ENCODE results near the gene PAPLN.

PAPLN gene

GRCh38 chr14:73232984-73233383 lies 4.3 kb upstream of the PAPLN start:
- DNase-seq: no peak

DNA sequence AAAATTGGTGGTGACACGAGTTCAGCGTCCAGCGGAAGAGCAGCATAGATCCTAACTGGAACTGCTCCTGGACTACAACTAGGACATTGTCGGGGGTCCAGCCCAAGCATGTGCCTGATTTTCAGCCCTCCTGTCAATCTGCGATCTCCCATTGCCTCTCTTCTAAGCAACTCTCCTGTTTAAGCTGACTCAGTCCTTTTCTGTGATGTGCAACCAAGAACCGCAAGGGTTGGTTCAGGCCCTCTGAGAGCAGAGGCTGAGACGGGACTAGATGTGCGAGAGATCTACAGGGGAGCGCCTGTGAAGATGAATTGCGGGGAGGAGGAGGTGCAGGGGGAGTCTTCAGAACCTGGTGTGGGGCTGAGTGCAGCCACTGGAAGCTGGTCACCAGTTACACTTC lies 3.7 kb upstream of the PAPLN start:
- no peak for DNase-seq

- no peak for DNase-seq
Measured at GRCh38 chr14:73234029-73234428, 3.3 kb upstream of the PAPLN start.

GRCh38 chr14:73234586-73235394 lies 2.5 kb upstream of the PAPLN start:
- DNase-seq: no peak

DNA sequence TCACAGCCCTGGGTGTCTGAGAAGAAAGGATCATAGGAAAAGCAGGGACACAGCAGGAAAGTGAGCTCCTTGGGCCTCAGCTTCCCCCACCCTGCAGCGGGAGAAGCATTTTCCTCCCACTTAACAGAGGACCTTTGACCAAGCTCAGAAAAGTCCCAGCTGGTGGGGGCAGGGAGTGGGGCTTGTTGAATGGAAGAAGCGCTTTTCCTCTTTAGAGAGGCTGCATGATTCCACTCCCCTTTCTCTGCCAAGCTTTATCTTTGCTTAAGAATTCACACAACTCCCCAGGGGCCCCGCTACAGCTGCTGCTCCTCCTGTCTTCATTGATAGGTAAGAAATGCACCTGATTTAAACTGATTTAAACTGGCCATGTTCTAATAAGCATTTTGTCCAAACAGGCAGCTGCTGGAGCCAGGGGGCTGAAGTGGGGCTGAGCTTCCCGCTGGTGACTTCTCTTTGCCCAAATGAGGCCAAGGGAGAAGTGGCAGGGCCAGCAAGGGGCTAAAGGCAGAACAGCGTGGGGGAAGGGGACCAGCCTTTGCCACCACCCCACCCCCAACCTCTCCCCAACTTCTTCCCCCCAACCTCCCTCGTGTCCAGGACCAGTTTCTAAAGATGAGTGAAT lies 1.7 kb upstream of the PAPLN start:
- DNase-seq: no peak

DNA sequence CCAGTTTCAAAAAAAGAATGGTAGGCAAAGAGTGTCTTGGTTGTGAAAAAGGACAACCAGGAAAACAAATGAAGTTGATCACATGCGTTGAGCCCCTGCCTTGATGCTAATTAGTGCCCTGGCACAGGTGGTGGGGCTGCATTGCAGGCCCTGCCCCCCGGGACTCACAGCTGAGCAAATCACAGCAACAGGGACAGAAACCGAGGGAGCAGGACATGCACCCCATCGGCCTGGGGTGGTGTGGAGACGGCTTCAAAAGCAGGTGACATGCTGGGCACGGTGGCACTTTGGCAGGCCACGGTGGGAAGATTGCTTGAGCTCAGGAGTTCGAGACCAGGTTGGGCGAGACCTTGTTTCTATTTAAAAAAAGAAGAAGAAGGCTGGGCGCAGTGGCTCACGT lies 1.1 kb upstream of the PAPLN start:
- no peak for DNase-seq

GRCh38 chr14:73236752-73237218 lies 521 bp upstream of the PAPLN start:
- DNase-seq: no peak

DNA sequence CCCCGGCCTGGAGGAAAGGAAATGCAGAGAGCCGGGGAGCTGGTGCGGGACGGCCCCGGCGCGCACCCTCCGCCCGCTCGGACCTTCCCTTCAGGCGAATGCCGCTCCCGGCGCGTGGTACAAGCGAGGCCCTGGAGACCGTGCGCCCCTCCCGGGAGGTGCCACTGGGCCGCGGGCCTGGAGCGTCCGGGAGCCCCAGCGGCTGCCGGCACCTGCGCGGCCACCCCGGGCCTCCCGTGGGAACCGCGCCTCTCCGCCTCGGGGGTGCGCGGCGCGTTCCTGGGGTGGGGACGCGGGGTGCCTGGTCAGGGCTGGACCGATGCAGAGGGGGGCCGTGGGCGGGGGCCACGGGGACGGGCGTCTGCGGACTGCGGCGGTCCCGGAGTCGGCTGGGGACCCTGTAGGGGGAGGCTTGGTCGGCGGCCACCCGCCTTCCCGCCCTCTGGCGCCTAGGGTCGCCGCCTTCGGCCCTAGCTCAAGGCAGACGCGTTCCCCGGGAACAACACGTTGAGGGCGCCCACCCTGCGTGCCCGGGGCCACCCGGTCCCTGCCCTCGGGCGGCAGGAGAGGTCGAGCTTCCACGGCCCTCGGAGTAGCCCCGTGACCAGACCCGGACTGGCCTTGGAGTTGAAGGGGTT lies 599 bp downstream of the PAPLN start:
- DNase-seq: no peak

- DNase-seq: no peak
Measured at GRCh38 chr14:73238424-73238852, 1.1 kb downstream of the PAPLN start.

DNA sequence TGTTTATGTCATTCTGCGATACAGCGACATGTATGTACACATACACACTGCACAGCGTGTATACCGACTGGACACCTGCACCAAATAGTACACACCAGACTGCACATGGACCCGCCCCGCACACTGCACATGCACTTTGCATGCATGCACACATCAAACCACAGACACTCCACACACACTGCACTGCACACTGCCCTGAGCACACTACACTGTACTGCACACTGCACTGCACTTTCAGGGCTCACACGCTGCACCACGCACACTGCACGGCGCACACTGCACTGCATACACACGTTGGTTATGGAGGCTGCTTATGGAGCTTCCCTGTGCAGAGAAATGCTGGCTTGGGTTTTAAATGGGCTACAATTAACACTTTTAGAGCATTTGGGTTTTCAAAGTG lies 1.6 kb downstream of the PAPLN start:
- no peak for DNase-seq

GRCh38 chr14:73239393-73240241 lies 2.3 kb downstream of the PAPLN start:
- DNase-seq: no peak

GRCh38 chr14:73240816-73241480 lies 3.6 kb downstream of the PAPLN start:
- DNase-seq: no peak

DNA sequence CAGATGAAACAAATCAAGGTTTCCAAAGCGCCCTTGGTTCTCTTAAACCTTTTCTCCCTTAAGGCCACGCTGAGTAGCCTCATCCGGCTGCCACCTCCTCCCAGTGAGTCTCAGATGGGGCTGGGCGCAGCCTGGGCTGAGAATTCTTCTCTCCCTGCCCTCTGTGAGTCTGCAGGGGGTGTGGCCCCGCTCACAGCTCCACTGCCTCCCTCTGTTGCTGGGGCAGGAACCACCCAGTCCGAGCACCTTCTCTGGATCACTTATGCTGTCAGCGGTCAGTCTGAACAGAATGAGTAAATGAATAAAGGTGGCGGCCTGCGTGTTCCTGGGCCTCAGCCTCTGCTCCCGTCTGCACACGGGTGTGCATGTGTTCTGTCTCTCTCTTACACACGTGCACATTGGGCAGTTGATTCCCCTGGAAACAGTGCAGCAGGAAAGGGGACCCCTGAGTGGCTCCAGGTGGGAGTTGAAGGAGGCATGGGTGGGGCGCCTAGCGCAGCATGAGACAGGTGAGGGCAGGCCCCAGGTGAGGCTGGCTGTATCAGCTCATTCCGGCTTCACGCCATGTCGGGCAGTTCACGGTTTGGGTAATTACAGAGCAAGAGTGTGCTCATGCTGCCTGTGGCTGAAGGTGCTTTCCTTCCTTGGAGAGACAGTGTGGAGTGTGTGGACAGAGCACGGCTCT lies 4.3 kb downstream of the PAPLN start:
- no peak for DNase-seq

- DNase-seq: no peak
Measured at GRCh38 chr14:73242357-73242901, 5.1 kb downstream of the PAPLN start.

DNA sequence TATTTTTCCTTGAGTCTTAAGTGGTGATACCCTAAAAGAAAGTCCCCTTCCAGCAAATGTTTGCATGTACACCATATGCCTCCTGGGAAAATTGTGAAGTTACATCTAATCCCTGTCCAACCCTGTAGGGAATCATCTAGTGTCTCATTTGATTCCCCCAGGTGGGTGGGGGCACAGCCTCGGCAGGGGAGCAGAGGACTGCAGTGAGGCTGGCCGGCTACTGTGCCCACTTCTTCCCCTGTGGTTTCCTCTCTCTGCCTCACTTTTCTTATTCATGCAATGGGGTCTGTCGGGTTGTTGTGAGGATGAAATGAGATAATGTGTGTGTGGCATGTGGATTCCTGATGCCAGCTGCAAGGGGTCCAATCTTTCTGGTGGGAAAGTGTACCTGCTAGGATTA lies 6.0 kb downstream of the PAPLN start:
- no peak for DNase-seq

DNA sequence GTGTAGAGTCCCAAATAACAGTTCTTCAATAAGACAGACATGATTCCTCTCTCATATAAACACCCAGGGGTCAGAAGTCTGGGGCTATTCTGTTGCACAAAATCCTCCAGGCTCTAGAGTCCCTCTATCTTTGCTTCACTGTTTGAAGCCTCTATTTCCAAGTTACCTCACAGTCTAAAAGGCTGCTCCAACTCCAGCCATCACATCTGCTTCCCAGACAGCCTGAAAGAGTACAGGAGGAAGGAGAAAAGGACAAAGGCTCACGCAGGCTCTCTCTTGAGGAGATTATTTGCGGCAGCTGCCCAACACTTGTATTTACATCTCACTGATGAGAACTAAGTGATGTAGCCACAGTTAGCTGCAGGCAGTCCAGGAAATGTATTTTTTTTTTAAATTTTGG lies 6.4 kb downstream of the PAPLN start:
- no peak for DNase-seq

DNA sequence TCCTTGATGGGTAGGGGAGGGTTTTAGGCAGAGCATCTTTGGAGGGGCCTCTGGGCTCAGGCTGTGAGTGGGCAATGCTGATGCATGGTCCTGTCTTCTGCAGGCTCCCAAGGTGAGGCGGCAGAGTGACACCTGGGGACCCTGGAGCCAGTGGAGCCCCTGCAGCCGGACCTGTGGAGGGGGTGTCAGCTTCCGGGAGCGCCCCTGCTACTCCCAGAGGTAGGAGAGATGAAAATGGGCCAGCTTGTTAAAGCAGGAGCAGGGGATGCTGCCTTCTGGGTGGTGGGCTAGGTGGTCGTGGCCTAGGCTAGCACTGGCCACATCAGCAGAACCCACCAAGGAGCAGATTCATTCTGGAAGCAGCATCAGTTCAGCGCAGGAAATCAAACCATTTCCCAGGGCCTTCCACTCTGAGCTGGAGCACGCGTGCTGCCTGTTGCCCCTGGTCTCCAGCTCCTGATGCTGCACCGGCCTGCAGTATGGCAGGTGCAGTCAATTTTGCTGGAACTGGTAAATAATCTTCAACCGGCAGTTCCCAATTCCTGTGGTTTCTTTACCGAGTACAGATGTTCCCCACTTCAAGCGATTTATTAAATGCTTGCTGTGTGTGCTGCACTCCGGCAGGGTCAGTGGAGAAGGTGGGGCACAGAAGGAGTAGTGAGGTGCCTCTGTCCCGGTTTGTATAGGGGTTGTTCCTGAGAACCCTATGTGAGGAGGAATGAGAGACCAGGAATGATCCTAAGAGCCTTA lies 7.4 kb downstream of the PAPLN start:
- no peak for DNase-seq

DNA sequence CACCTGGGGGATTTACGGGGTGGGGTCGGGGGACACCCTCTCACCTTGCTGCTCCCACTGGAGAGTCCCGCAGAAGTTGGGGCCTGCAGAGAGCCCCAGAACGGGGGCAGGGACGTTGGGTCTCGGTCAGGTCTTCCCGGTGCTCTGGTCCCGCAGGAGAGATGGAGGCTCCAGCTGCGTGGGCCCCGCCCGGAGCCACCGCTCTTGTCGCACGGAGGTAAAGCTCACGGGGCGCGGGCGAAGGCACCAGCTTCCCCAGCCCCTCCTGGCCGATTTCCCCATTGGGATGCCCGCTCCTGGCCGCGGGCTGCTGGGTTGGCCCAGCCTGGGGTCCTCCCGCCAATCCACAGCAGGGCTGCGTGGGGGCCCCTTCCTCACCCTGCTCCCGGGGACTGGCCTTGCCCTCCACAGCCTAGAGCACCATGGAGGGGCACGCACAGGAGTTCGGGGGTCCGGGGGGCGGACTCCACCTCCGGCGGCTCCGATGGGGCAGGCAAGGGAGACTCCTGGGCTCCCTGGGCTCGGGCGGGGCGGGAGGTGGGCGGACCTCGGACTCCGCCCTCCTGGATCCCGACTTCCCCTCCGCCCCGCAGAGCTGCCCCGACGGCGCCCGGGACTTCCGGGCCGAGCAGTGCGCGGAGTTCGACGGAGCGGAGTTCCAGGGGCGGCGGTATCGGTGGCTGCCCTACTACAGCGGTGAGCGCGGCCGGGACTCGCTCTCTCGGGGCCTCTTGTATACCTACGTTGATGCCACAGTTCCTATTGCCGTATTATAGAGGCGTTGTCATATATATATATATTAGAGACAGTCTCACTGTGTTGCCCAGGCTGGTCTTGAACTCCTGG lies 8.4 kb downstream of the PAPLN start:
- DNase-seq: peak; percentile 46

DNA sequence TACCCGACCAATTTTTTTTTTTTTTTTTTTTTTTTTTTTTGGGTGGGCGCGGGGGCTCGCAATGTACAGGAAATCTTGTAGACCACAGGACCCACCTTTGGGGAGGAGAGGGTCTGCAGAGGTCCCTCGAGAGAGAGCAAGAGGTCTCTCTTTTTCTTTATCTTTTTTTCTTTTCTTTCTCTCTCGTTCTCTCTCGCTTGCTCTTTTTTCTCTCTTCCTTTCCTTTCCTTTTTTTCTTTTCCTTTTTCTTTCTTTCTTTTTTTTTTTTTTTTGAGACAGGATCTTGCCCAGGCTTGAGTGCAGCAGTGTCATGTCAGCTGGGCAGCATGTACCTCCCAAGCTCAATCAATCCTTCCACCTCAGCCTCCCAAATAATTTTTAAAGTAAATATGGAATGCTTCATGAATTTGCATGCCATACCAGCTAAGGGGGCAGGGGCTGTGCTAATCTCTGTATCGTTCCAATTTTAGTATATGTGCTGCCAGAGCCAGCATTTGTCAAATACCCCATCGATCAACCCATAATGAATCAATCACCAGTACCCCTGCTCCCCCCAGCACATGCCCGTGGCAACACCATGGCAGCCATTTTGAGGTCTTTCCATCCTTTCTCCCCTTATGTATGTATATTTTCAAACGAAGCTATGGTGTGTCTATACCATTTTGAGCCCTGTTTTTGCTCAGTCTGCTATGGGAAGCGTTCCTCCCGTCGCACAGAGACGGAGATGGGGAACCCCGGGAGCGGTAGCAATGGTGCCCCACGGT lies 9.3 kb downstream of the PAPLN start:
- no peak for DNase-seq
